Stomach (tissue), 4 donors: ENCODE measurements around the gene DEPDC1B.

Experiments
- EP300 ChIP-seq: sonication (generic); formaldehyde crosslinking; IDR thresholded peaks from one replicate; pipeline ENCODE4 v1.6.1; 2017; ENCODE audit warnings: antibody characterized with exemption
- POLR2A ChIP-seq, 4 donors: fragments of 450-650 bp; IDR thresholded peaks; one replicate each; pipeline ENCODE4 v1.6.1; 2016; ENCODE audit warnings: antibody characterized with exemption in 4 of 4, control low read depth in 2 of 4, mild to moderate bottlenecking in 1 of 4, moderate library complexity in 1 of 4

DNA sequence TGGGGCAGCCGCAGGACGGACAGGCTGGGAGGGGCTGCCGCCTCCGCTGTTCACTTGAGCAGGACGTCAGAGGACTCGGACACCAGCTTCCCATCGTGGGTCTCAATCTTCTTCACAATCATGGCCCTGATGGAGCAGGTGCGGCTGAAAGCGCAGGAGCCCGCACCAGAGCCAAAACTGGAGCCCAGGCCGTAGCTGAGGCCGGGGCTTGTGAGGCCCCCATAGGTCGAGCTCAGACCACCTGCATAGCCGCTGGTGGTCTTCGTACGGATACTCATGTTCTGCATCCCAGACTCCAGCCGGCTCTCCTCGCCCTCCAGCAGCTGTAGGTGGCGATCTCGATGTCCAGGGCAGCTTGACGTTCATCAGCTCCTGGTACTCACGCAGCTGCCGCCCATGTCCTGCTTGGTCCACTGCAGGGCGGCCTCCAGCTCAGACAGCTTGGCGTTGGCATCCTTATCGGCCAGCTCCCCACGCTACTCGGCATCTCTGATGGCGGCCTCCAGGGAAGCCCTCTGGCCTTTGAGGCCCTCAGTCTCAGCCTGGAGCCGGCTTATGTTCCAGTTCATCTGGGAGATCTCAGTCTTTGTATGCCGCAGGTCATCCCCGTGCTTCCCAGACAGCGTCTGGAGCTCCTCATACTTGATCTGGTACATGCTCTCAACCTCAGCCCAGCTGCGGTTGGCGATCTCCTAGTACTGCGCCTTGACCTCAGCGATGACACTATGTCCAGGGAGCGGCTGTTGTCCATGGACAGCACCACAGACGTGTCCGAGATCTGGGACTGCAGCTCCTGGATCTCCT lies 43.7 kb upstream of the DEPDC1B start:
- TF ChIP-seq POLR2A (IDR thresholded peaks at IDR 0.05): no peak
- TF ChIP-seq EP300: no peak
